NCI-H1930 (cell line): ENCODE results near the gene HJV.
"Not testable (repeated sequence)": the region's sequence is repeated elsewhere in the genome, so short reads cannot be mapped to it uniquely, and the experiment has no call there.

Experiments used
- DNase-seq, 2 experiments: peaks; one replicate each; lab custom pipeline; 2025; lab: John Stamatoyannopoulos, UW

HJV gene

GRCh38 chr1:146021622-146022402, at the start of gene HJV:
Gene HJV, minus strand, starts transcription at chr1:146021735. Its CDS starts 1,504 bp downstream, at chr1:146020231.
- no peak for DNase-seq

- not testable (repeated sequence) for DNase-seq
Observed at GRCh38 chr1:146059148-146059547, 37.6 kb upstream of the HJV start.

GRCh38 chr1:146051852-146052676, 30.5 kb upstream of the HJV start:
- DNase-seq: peak; percentile 83 to 92

GRCh38 chr1:146051452-146051851, 29.9 kb upstream of the HJV start:
- DNase-seq: no peak

GRCh38 chr1:146050652-146050963, 29.1 kb upstream of the HJV start:
- DNase-seq: not testable (repeated sequence)

GRCh38 chr1:146049866-146050651, 28.5 kb upstream of the HJV start:
- DNase-seq: not testable (repeated sequence)

- DNase-seq: no peak
Observed at GRCh38 chr1:146049436-146049835, 27.9 kb upstream of the HJV start.

- not testable (repeated sequence) for DNase-seq
Observed at GRCh38 chr1:146048514-146049115, 27.1 kb upstream of the HJV start.

- DNase-seq: no peak
Observed at GRCh38 chr1:146046664-146047063, 25.1 kb upstream of the HJV start.

GRCh38 chr1:146039844-146040194, 18.3 kb upstream of the HJV start:
- DNase-seq: no peak

- peak; percentile 79 to 91 for DNase-seq
Observed at GRCh38 chr1:146036965-146037646, 15.6 kb upstream of the HJV start.

- DNase-seq: no peak
Observed at GRCh38 chr1:146036241-146036964, 14.9 kb upstream of the HJV start.

GRCh38 chr1:146035048-146035423, 13.5 kb upstream of the HJV start:
- no peak for DNase-seq

GRCh38 chr1:146032631-146033219, 11.2 kb upstream of the HJV start:
- DNase-seq: peak; percentile 29 to 55

GRCh38 chr1:146031476-146031875, 9.9 kb upstream of the HJV start:
- no peak for DNase-seq

GRCh38 chr1:146029117-146029516, 7.6 kb upstream of the HJV start:
- no peak for DNase-seq

GRCh38 chr1:146026650-146027049, 5.1 kb upstream of the HJV start:
- not testable (repeated sequence) for DNase-seq

GRCh38 chr1:146025787-146026495, 4.4 kb upstream of the HJV start:
- not testable (repeated sequence) for DNase-seq

GRCh38 chr1:146022403-146023127, 1.0 kb upstream of the HJV start:
- DNase-seq: no peak
